HUES48 (cell line): Measurements from ENCODE around the gene FAM131C.

Experiments used
- H3K27ac ChIP-seq: one replicate; pipeline ENCODE4 v1.7.0; 2013; ENCODE audit warnings: low read depth, low read length, inconsistent platforms
- H3K27me3 ChIP-seq: 2 replicates; pipeline ENCODE4 v1.6.1; 2013; ENCODE audit warnings: mild to moderate bottlenecking, low read length; ENCODE audit not compliant: control insufficient read depth, insufficient read depth
- H3K36me3 ChIP-seq: 2 replicates; pipeline ENCODE4 v1.6.1; 2013; ENCODE audit warnings: low read length; ENCODE audit not compliant: control insufficient read depth, insufficient read depth
- H3K4me1 ChIP-seq: 2 replicates; pipeline ENCODE4 v1.6.1; 2013; ENCODE audit warnings: mild to moderate bottlenecking, low read length; ENCODE audit not compliant: control insufficient read depth, insufficient read depth
- H3K4me3 ChIP-seq: 2 replicates; pipeline ENCODE4 v1.5.1; 2013; ENCODE audit warnings: mild to moderate bottlenecking, low read depth, low read length
- H3K9ac ChIP-seq: 2 replicates; pipeline ENCODE4 v1.6.1; 2013; ENCODE audit warnings: mild to moderate bottlenecking, low read depth, low read length, moderate library complexity
- H3K9me3 ChIP-seq: 2 replicates; pipeline ENCODE4 v1.6.1; 2013; ENCODE audit warnings: low read length; ENCODE audit not compliant: control insufficient read depth, insufficient read depth

FAM131C gene, protein sequence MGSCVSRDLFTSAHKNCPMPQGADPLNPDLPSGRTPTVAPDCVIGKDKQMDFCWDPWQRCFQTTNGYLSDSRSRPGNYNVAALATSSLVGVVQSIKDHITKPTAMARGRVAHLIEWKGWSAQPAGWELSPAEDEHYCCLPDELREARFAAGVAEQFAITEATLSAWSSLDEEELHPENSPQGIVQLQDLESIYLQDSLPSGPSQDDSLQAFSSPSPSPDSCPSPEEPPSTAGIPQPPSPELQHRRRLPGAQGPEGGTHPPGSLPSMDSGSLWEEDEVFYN

DNA sequence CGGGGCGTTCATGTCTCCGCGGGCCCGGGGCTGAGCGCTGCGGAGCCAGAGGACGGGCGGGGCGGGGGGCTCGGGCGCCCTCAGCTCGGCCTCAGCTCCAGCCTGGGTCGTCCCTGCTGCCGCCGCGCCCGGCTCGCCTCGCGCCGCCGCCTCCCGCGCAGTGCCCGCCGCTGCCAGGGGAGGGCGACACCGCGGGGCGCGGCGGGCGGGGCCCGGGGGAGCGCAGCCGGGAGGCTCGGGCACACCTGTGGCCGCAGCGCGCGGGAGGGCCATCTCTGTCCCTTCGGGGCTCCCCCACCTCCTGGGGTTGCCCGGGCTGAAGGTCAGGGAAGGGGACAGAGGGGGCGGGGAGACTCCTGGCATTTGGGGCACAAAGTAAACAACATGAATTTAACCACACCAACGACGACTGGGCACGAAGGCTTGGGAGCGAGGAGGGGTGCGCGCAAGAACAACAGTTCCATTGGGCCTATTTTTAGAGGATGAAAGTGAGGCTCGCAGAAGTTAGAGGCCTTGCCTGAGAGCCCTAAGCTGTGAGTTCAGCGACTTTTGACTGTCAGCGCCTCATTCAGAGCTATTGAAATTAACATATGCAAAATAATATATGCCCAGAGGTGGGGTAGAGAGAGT, at the start of gene FAM131C:
FAM131C (minus strand) TSS at position 162 of the 630 bp plus-strand sequence. CDS start 209 bp downstream, outside the sequence.
- Histone ChIP-seq H3K9ac (no peak within 1 kb of the TSS), H3K27ac (no peak within 1 kb of the TSS), H3K27me3 (peaks cover 57% of the 10 kb centered on the region), H3K4me1 (no peaks in the 10 kb centered on the region), H3K36me3 (no peaks in the 10 kb centered on the region), H3K4me3 (peak within 1 kb of the TSS; percentile 54), H3K9me3 (no peaks in the 10 kb centered on the region)

DNA sequence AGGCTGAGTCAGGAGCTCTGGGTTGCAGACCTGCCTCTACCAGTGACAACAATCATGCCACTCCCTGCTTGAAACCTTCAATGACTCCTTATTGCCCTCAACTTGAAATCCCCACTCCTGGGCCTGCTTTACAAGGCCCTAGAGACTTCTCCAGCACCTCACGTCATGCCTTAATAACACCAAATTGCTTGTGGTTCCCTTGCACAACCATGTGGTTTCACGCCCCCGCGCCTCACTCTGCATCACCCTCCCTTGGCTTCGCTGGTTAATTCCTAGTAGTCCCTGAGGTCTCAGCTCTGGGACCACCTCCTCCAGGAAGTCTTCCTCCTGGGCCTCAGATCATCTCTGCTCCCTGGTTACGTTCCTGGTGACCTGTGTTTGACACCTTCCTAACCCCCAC, 49.5 kb upstream of the FAM131C start:
- Histone ChIP-seq H3K9me3 (no peaks in the 10 kb centered on the region), H3K27me3 (no peaks in the 10 kb centered on the region), H3K27ac (no peak overlapping the region), H3K4me1 (peaks cover 14% of the 10 kb centered on the region; the same call in 1 of the 2 replicates), H3K4me3 (no peak overlapping the region), H3K9ac (no peak overlapping the region), H3K36me3 (peaks cover 23% of the 10 kb centered on the region)

DNA sequence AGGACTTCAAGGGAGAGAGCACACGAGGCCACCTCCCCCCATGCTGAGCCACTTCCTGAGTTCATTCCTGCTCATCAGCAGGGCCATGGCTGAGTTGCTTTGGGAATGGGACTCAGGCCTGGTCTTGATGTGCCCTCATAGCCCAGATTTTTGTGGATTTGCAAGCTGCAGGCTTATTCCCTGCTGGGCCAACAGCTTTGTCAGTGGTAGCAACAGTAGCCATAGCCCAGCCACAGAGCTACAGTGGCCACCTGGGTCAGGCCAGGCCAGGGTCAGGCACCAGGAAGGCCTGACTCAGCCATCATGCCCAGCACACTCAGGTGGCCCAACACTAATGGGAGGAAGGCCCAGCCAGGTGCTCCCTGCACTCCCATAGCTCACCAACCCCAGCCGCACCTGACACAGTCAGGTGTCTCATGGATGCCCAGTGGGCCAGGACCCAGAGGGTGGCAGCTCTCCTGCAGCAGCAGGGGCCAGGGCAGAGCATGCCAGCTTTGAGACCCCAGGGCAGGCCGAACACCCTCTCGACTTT, 49.0 kb upstream of the FAM131C start:
- no peaks in the 10 kb centered on the region for H3K27me3 ChIP-seq
- H3K36me3 ChIP-seq: peaks cover 20% of the 10 kb centered on the region
- H3K4me1 ChIP-seq: peaks cover 19% of the 10 kb centered on the region
- no peak overlapping the region for H3K4me3 ChIP-seq
- no peak overlapping the region for H3K9ac ChIP-seq
- H3K27ac ChIP-seq: peak overlapping the region; percentile 50
- H3K9me3 ChIP-seq: no peaks in the 10 kb centered on the region

DNA sequence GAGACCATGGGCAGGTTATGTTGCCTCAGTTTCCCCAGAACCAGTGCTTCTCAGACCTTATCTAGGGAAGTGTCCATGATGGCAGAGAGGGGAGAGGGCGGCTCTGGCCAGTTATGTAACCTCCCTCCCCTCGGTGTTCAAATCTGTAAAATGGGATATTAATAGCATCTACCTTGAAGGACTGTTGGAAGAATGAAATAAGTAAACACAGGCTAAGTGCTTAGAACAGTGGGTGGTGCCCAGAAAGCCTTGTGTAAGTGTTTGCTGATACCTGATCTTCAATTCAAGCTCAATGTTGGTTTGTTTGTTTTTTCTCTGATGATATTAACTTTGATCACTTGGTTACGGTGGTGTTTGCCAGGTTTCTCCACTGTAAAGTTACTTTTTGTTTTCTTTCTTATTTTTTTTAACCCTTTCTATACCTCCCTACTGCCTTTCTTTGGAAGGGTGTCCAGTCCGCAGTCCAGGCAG, 47.5 kb upstream of the FAM131C start:
- Histone ChIP-seq H3K27me3 (no peaks in the 10 kb centered on the region), H3K9ac (no peak overlapping the region), H3K36me3 (peaks cover 6% of the 10 kb centered on the region; the same call in 1 of the 2 replicates), H3K27ac (no peak overlapping the region), H3K4me1 (peaks cover 30% of the 10 kb centered on the region), H3K4me3 (no peak overlapping the region), H3K9me3 (no peaks in the 10 kb centered on the region)

DNA sequence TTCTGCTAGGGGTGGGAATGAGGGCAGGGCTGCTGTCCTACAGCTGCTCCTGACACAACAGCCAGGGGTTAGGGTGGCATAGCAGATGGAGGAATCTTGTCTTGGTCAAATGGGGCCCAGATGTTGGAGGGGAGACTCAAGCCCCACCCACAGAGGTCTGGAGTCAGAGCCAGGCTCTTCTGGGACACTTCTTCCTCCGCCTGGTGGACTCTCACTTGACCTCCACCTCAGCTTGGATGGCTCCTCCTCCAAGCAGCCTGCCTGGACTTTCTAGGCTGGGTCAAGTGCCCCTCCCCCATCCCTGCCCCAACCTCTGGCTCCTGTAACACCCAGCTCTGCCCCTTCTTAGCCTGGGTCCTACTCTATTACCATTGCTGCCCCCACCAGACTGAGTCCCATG, 47.0 kb upstream of the FAM131C start:
- Histone ChIP-seq H3K27ac (peak overlapping the region; percentile 11), H3K4me3 (no peak overlapping the region), H3K27me3 (no peaks in the 10 kb centered on the region)

DNA sequence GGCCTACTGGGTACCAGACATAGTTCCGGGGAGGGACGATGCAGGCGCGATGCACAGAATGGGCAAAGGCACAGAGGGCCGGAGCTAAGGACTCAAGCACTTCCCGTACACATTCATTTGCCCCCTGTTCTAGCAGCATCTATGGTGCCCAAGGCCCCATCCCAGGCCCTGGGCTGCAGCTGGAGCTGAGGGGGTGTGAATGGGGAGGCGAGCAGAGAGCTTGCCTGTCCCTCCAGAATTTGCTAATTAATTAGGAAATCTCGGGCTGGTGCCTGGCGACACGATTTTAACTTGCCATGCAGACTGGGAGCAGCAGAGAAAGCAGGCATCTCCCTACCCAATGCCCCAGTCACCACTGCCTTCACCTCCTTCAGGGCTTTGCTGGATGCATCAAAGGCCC, 46.5 kb upstream of the FAM131C start:
- H3K9ac ChIP-seq: no peak overlapping the region
- H3K36me3 ChIP-seq: no peaks in the 10 kb centered on the region; the same call in 1 of the 2 replicates
- no peaks in the 10 kb centered on the region for H3K9me3 ChIP-seq
- peaks cover 38% of the 10 kb centered on the region for H3K4me1 ChIP-seq
- H3K27me3 ChIP-seq: no peaks in the 10 kb centered on the region
- H3K4me3 ChIP-seq: no peak overlapping the region
- peak overlapping the region; percentile 11 for H3K27ac ChIP-seq

More for the DNA sequence above, 47.0 kb upstream of the FAM131C start:
- H3K9me3 ChIP-seq: no peaks in the 10 kb centered on the region
- H3K4me1 ChIP-seq: peaks cover 33% of the 10 kb centered on the region
- peaks cover under 1% of the 10 kb centered on the region; the same call in 1 of the 2 replicates for H3K36me3 ChIP-seq
- no peak overlapping the region for H3K9ac ChIP-seq

DNA sequence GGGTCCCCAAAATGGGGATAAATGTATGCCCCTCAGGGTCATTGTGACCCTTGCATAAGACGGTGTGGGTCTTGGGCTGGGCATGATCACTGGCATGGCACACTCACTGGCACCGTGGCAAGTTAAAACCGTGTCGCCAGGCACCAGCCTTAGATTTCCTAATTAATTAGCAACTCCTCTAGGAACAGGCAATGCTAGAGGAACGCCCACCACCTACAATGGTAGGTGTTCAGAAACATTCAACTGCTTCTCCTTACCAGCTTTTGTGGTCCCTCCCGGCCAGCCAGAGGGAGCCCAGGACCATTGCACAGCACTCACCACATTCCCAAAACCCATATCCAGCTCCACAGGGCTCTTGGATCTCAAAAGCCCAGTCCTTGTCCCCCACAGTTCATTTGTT, 46.1 kb upstream of the FAM131C start:
- Histone ChIP-seq H3K4me1 (peaks cover 40% of the 10 kb centered on the region), H3K27me3 (no peaks in the 10 kb centered on the region), H3K27ac (no peak overlapping the region), H3K9me3 (no peaks in the 10 kb centered on the region), H3K36me3 (no peaks in the 10 kb centered on the region; the same call in 1 of the 2 replicates), H3K4me3 (no peak overlapping the region), H3K9ac (no peak overlapping the region)

DNA sequence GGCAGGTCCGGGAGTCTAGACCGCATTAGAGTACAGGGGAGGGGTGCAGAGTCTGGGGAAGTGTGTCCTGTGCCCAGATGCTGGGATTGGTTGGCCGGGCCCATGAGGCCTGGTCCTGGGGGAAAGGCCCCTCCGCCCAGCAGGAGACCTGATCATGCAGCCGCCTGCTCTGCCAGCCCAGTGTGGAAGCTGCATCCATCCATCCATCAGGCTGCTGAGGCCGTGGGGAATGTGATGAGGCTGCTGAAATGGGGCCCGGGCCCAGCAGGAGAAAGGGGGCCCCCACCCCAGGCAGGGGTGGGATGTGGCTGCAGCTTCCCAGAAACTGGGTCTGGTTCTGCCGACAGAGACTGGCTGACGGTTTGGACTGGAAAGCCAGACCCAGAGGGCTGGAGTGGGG, 45.3 kb upstream of the FAM131C start:
- no peak overlapping the region for H3K9ac ChIP-seq

DNA sequence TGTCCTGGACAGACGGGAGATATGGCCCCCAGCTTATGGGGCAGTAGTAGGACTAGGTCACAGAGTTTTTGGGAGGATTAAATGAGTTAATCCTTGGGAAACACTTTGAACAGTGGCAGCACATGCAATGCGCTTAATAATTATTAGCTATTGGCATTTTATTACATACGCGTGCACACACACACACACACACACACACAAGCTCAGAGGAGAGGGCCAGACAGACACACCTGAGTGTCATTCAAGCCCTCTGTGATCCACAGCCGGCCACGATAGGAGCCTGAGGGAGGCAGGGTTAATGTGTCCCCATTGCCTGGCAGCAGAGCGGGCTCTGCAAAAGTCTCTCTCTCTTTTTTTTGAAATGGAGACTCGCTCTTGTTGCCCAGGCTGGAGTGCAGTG, 44.5 kb upstream of the FAM131C start:
- no peak overlapping the region for H3K4me3 ChIP-seq
- H3K9me3 ChIP-seq: no peaks in the 10 kb centered on the region
- no peaks in the 10 kb centered on the region for H3K36me3 ChIP-seq
- H3K9ac ChIP-seq: no peak overlapping the region
- no peaks in the 10 kb centered on the region for H3K27me3 ChIP-seq
- peaks cover 40% of the 10 kb centered on the region for H3K4me1 ChIP-seq
- H3K27ac ChIP-seq: no peak overlapping the region

More for the DNA sequence above, 45.3 kb upstream of the FAM131C start:
- Histone ChIP-seq H3K9me3 (no peaks in the 10 kb centered on the region), H3K27ac (no peak overlapping the region), H3K27me3 (no peaks in the 10 kb centered on the region), H3K4me3 (no peak overlapping the region), H3K4me1 (peaks cover 40% of the 10 kb centered on the region), H3K36me3 (no peaks in the 10 kb centered on the region)

DNA sequence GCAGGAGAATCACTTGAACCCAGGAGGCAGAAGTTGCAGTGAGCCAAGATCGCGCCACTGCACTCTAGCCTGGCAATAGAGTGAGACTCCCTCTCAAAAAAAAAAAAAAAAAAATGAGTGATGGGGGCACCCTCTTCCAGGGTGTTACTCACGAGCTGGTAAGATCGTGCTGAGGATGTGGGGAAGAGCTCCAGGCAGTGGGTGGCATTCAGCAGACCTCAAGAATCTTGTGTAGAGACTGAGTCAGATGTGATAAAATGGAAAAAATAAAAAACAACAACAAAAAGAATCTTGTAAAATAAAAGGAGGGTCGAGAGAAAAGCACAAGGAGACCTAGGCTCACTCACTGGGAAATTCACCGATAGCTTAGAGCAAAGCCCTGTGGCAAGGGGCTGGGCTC, 43.9 kb upstream of the FAM131C start:
- no peak overlapping the region for H3K27ac ChIP-seq
- no peaks in the 10 kb centered on the region for H3K36me3 ChIP-seq
- H3K9me3 ChIP-seq: no peaks in the 10 kb centered on the region
- no peak overlapping the region for H3K9ac ChIP-seq
- no peaks in the 10 kb centered on the region for H3K27me3 ChIP-seq
- H3K4me3 ChIP-seq: no peak overlapping the region
- peaks cover 43% of the 10 kb centered on the region for H3K4me1 ChIP-seq

DNA sequence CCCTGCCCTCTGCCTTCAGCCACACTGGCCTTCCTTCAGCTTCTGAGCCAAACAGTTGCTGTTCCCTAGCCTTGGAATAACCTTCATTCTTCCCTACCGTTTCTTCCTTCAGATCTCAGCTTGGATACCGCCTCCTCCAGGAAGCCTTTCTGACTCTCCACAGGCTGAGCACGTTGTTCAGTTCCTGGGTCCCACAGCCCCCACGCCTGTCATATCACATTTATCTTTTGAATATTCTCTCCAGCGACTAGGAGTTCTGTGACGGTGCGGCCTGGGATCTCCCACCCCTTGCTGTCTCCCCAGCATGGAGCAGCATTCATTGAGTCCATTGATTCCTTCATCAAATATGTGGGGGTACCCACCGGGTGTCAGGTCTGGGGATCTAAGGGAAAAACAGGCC, 43.2 kb upstream of the FAM131C start:
- no peaks in the 10 kb centered on the region for H3K36me3 ChIP-seq
- H3K9me3 ChIP-seq: no peaks in the 10 kb centered on the region
- peaks cover 43% of the 10 kb centered on the region for H3K4me1 ChIP-seq
- H3K27me3 ChIP-seq: no peaks in the 10 kb centered on the region
- peak overlapping the region; percentile 11; the same call in 1 of the 2 replicates for H3K9ac ChIP-seq
- H3K4me3 ChIP-seq: peak overlapping the region; percentile 24; the same call in 1 of the 2 replicates
- H3K27ac ChIP-seq: peak overlapping the region; percentile 93
